GM23248 (cell line): ENCODE data around the gene UQCR10. TPM values are rescaled to one million over a fixed set of nuclear protein-coding genes. Genes with fewer than 3 reads are reported as not detected.

Source experiments
- DNase-seq: peaks from one replicate; pipeline ENCODE4 v3.0.0-alpha.2; 2015
- H2AFZ ChIP-seq: fragments of 200-600 bp; sonication (generic); 2 replicates; pipeline ENCODE4 v1.6.1; 2016; ENCODE audit warnings: antibody characterized with exemption
- H3F3A ChIP-seq: fragments of 200-600 bp; sonication (generic); 2 replicates; pipeline ENCODE4 v1.6.1; 2016; ENCODE audit warnings: mild to moderate bottlenecking, antibody characterized with exemption, mixed run types; ENCODE audit not compliant: insufficient read depth
- H3K27ac ChIP-seq: fragments of 200-600 bp; sonication (generic); 2 replicates; pipeline ENCODE4 v1.5.1; 2016; ENCODE audit warnings: mild to moderate bottlenecking
- H3K27me3 ChIP-seq: fragments of 200-600 bp; sonication (generic); replicated peaks from 2 replicates; pipeline ENCODE4 v1.6.1; 2016; ENCODE audit warnings: mild to moderate bottlenecking; ENCODE audit not compliant: insufficient read depth
- H3K36me3 ChIP-seq: fragments of 200-600 bp; sonication (generic); 2 replicates; pipeline ENCODE4 v1.6.1; 2016; ENCODE audit warnings: low read depth, mild to moderate bottlenecking
- H3K4me1 ChIP-seq: fragments of 200-600 bp; sonication (generic); 2 replicates; pipeline ENCODE4 v1.6.1; 2016; ENCODE audit warnings: mild to moderate bottlenecking; ENCODE audit not compliant: insufficient read depth
- H3K4me2 ChIP-seq: fragments of 200-600 bp; sonication (generic); one replicate; pipeline ENCODE4 v1.6.1; 2016; ENCODE audit warnings: mild to moderate bottlenecking; ENCODE audit not compliant: unreplicated experiment
- H3K4me3 ChIP-seq: fragments of 200-600 bp; sonication (generic); 2 replicates; pipeline ENCODE4 v1.5.1; 2016; ENCODE audit warnings: mild to moderate bottlenecking
- H3K79me2 ChIP-seq: fragments of 200-600 bp; sonication (generic); 2 replicates; pipeline ENCODE4 v1.6.1; 2016; ENCODE audit warnings: mild to moderate bottlenecking; ENCODE audit not compliant: insufficient read depth
- H3K9ac ChIP-seq: fragments of 200-600 bp; sonication (generic); 2 replicates; pipeline ENCODE4 v1.6.1; 2016; ENCODE audit warnings: mild to moderate bottlenecking
- H3K9me2 ChIP-seq: fragments of 200-600 bp; sonication (generic); 2 replicates; pipeline ENCODE4 v1.6.1; 2016; ENCODE audit warnings: mixed run types, mild to moderate bottlenecking, moderate library complexity; ENCODE audit not compliant: insufficient read depth
- H3K9me3 ChIP-seq: fragments of 200-600 bp; sonication (generic); one replicate; pipeline ENCODE4 v1.6.1; 2017; ENCODE audit warnings: low read depth
- H4K20me1 ChIP-seq: fragments of 200-600 bp; sonication (generic); 2 replicates; pipeline ENCODE4 v1.6.0; 2016; ENCODE audit not compliant: insufficient read depth
- EZH2 ChIP-seq: fragments of 200-600 bp; sonication (generic); IDR thresholded peaks from 2 replicates; pipeline ENCODE4 v1.6.1; 2018; ENCODE audit warnings: antibody characterized with exemption, mild to moderate bottlenecking; ENCODE audit not compliant: insufficient read depth, poor library complexity, severe bottlenecking
- EZH2phosphoT487 ChIP-seq: fragments of 200-600 bp; sonication (generic); IDR thresholded peaks from 2 replicates; pipeline ENCODE4 v1.6.1; 2018; ENCODE audit warnings: antibody characterized with exemption, moderate library complexity, mild to moderate bottlenecking, low read depth; ENCODE audit not compliant: insufficient read depth
- WGBS, 2 experiments: methylation state at CpG; one replicate each; pipeline ENCODE4 v1.1.6; 2015 to 2017; ENCODE audit warnings: low lambda C conversion rate in 2 of 2, low coverage in 1 of 2; ENCODE audit errors: missing lambda C conversion rate in 2 of 2; 5-methylcytosine and 5-hydroxymethylcytosine counted together
- in situ Hi-C: fragments of 300-500 bp; cut with MboI; formaldehyde crosslinking; loops from 2 replicates; pipeline ENCODE4 v1.15.0; 2020
- polyA plus RNA-seq: library from polyadenylated mRNA; unstranded; fragments of >200 nt; fragmentation: Nextera tagmentation; extraction: Ambion mirVana; gene quantifications from 2 replicates; pipeline ENCODE4 v1.2.1, GENCODE V29; 2016
- total RNA-seq: library from RNA; depleted of rRNA; stranded (reverse); fragments of >200 nt; shearing (Covaris generic); gene quantifications from 2 replicates; pipeline ENCODE4 v1.2.3, GENCODE V29; 2014

Gene UQCR10
- total and polyA plus RNA-seq, 2 experiments from 2014 or later = 45.0 to 233 TPM

DNA sequence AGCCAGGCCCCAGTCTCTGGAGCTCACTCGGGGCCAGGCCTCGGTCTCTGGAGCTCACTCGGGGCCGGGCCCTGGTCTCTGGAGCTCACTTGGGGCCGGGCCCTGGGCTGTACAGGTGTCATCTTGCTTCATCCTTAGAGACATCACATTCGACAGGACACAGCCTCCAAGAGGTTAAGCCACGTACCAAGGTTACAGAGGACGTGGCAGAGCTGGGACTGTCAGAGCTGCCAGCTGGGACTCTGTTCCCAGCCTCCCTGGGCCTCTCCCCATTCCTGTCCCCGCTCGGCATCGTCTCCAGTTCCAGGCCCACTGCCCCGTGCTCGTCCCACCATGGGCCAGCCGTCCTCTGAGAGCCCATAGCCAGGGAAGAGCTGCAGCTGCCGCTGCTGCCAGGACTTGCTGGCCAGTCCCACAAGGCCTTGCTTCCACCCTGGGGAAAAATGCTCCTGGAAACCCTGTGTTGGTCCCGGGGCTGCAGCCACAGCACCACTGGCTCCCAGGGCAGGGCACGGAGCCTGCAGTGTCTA is 27.8 kb upstream of the UQCR10 start:
- Histone ChIP-seq H3K4me2 (no peak overlapping the region), H3K4me1 (no peaks in the 10 kb centered on the region), H2AFZ (no peak overlapping the region), H3K36me3 (no peaks in the 10 kb centered on the region), H4K20me1 (no peaks in the 10 kb centered on the region), H3K27me3 (no peaks in the 10 kb centered on the region), H3K9me2 (no peaks in the 10 kb centered on the region), H3K79me2 (no peaks in the 10 kb centered on the region), H3F3A (no peaks in the 10 kb centered on the region), H3K9ac (no peak overlapping the region), H3K27ac (no peak overlapping the region), H3K9me3 (no peaks in the 10 kb centered on the region), H3K4me3 (no peak overlapping the region)
- 88 to 90% methylated on average over 17 of the region's 17 CpGs for WGBS, 2 experiments
- TF ChIP-seq EZH2phosphoT487 = no peak
- no peak for TF ChIP-seq EZH2
- in situ Hi-C loops = no loop called here
- DNase-seq = no peak

DNA sequence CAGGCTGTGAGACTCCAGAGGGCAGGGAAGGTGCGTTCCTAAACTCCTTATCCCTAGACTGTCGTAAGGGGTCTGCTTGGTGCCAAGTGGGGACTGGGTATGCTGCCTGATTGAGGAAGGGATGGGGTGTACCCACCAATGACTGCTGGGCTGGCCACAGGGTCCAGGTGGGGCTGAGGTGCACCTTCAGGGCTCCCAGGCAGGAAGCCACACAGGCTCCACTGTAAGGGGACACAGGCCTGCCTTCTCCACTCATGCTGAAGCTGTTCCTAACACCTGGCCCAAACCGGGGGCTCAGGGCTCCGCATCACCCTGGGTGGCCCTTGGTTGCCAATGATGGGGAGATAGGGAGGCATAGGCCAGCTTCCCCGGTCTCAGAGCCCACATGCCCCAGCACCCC is 27.0 kb upstream of the UQCR10 start:
- 93 to 97% methylated on average over 5 of the region's 5 CpGs for WGBS, 2 experiments

DNA sequence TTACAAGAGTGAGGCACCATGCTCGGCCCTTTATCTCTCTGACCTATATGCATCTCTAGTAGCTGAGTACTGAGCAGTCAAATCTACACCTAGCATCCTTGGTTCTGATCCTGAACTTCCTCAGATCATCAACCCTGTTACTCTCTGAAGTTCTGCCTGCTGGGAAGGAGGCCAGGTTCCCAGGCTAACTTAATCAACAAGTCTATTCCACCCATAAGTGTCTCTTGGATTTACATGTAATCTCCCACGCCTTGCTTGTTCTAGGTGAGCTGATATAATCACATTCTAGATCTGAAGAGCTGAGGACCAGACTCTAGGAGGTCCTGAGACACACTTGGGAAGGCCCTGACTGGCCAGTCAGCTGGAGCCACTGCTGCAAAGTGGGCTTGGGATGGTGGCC is 25.2 kb upstream of the UQCR10 start:
- H3F3A ChIP-seq = no peaks in the 10 kb centered on the region
- no peak for DNase-seq
- H3K9ac ChIP-seq = no peak overlapping the region
- no peaks in the 10 kb centered on the region for H3K9me3 ChIP-seq
- no peak overlapping the region for H3K4me2 ChIP-seq
- H3K4me1 ChIP-seq = no peaks in the 10 kb centered on the region; the same call in 1 of the 2 replicates
- no peak overlapping the region for H2AFZ ChIP-seq
- H3K9me2 ChIP-seq = no peaks in the 10 kb centered on the region
- no peak overlapping the region for H3K4me3 ChIP-seq
- H3K79me2 ChIP-seq = no peaks in the 10 kb centered on the region
- H3K27me3 ChIP-seq = no peaks in the 10 kb centered on the region
- TF ChIP-seq EZH2 = no peak
- no peak for TF ChIP-seq EZH2phosphoT487
- no peaks in the 10 kb centered on the region for H4K20me1 ChIP-seq
- WGBS, 2 experiments = 73 to 83% methylated on average over 2 of the region's 2 CpGs
- H3K27ac ChIP-seq = no peak overlapping the region
- in situ Hi-C loops = no loop called here
- H3K36me3 ChIP-seq = no peaks in the 10 kb centered on the region

More for the DNA sequence above, 27.0 kb upstream of the UQCR10 start:
- Histone ChIP-seq H2AFZ (no peak overlapping the region), H3K4me1 (no peaks in the 10 kb centered on the region; the same call in 1 of the 2 replicates), H3K27ac (no peak overlapping the region), H3K9ac (no peak overlapping the region), H3K9me3 (no peaks in the 10 kb centered on the region), H3K9me2 (no peaks in the 10 kb centered on the region), H4K20me1 (no peaks in the 10 kb centered on the region), H3K4me3 (no peak overlapping the region), H3K4me2 (no peak overlapping the region), H3K27me3 (no peaks in the 10 kb centered on the region), H3K36me3 (no peaks in the 10 kb centered on the region), H3F3A (no peaks in the 10 kb centered on the region), H3K79me2 (no peaks in the 10 kb centered on the region)
- TF ChIP-seq EZH2 (no peak), EZH2phosphoT487 (no peak)
- in situ Hi-C loops = no loop called here
- no peak for DNase-seq

DNA sequence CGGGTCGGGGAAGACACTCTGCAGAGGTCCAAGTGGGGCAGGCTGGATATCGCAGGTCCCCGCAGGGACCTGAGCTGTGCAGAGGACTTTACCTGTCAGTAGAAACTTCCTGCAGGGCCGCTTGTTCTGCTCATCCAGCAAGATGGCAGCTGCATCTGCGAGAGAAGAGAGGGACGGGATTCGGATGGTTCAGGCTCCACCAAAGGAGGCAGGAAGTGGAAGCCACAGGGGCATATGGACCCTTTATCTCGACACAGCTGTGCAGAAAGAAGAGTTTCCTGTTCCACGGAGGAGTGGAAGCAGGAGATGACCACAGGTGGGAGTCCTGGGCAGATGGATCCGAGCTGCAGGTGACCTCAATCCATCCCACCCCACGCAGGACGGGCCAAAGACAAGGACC is 24.8 kb upstream of the UQCR10 start:
- no peak overlapping the region for H2AFZ ChIP-seq
- H3K4me1 ChIP-seq = no peaks in the 10 kb centered on the region; the same call in 1 of the 2 replicates
- H3K4me3 ChIP-seq = no peak overlapping the region
- H3K79me2 ChIP-seq = no peaks in the 10 kb centered on the region
- 78% methylated on average over 13 of the region's 13 CpGs for WGBS, 2 experiments
- no peak for DNase-seq
- no peaks in the 10 kb centered on the region for H3K36me3 ChIP-seq
- H3K9me3 ChIP-seq = no peaks in the 10 kb centered on the region
- in situ Hi-C loops = no loop called here
- H4K20me1 ChIP-seq = no peaks in the 10 kb centered on the region
- no peaks in the 10 kb centered on the region for H3F3A ChIP-seq
- no peak overlapping the region for H3K27ac ChIP-seq
- H3K9ac ChIP-seq = no peak overlapping the region
- H3K4me2 ChIP-seq = no peak overlapping the region
- no peaks in the 10 kb centered on the region for H3K9me2 ChIP-seq
- TF ChIP-seq EZH2phosphoT487 (no peak), EZH2 (no peak)
- H3K27me3 ChIP-seq = no peaks in the 10 kb centered on the region
